ENCODE results near the gene ACSF2. TPM values are rescaled to one million over a fixed set of nuclear protein-coding genes. Genes with fewer than 3 reads are reported as not detected.
"Not testable (repeated sequence)": the region's sequence is repeated elsewhere in the genome, so short reads cannot be mapped to it uniquely, and the experiment has no call there.

The ACSF2 gene
- polyA plus RNA-seq, 2 donors, result 13.5 to 22.6 TPM

DNA sequence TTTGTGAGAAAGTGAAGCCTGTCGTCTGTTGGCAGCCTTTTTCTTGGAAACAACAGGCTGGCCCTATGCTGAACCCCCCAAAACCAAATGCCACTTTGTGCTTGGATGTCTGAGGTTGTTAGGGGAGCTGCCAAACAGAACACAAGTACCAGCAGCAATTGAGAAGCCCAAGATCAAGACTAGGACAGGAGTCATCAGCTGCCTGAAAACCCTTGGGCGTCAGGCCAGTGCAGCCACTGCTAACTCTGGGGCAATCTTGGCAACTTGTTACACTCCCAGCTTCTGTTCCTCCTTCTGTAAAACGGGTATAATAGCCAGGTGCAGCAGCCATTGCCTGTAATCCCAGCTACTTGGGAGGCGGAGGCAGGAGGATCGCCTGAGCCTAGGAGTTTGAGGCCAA is 19.4 kb upstream of the ACSF2 start:
- H3K27ac ChIP-seq (ENCODE audit: low read depth in 2 of 2, low read length in 1 of 2), result no peak overlapping the region
- H3K4me1 ChIP-seq (ENCODE audit: control insufficient read depth in 2 of 2, insufficient read depth in 2 of 2, low read length in 1 of 2), result no peaks in the 10 kb centered on the region
- H3K36me3 ChIP-seq (ENCODE audit: control insufficient read depth in 2 of 2, insufficient read depth in 2 of 2, low read length in 1 of 2), result no peaks in the 10 kb centered on the region
- H3K9me3 ChIP-seq (ENCODE audit: control insufficient read depth in 2 of 2, insufficient read depth in 1 of 2, low read depth in 1 of 2, low read length in 1 of 2), result no peaks in the 10 kb centered on the region
- H3K27me3 ChIP-seq (ENCODE audit: control insufficient read depth in 1 of 2, insufficient read depth in 2 of 2, low read length in 2 of 2), result no peaks in the 10 kb centered on the region
- no peak overlapping the region for H3K4me3 ChIP-seq (ENCODE audit: low read depth in 1 of 2, low read length in 2 of 2)
- WGBS, 2 donors, result 76 to 79% methylated on average over 5 of the region's 5 CpGs

DNA sequence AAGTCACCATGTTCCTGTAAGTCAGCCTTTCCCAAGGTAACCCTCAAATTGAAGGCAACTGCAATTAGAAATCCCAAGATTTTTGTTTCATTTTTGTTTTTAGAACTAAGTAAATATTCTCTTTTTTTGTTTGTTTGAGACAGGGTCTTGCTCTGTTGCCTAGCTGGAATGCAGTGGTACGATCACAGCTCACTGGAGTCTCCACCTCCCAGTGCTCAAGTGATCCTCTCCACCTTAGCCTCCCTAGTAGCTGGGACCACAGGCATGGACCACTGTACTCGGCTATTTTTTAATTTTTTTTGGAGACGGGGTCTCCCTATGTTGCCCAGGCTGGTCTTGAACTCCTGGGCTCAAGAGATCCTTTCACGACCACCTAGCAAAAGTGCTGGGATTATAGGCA is 18.1 kb upstream of the ACSF2 start:
- H3K36me3 ChIP-seq (ENCODE audit: control insufficient read depth in 2 of 2, insufficient read depth in 2 of 2, low read length in 1 of 2), result no peaks in the 10 kb centered on the region
- WGBS, 2 donors, result 67 to 82% methylated on average over 4 of the region's 4 CpGs
- no peaks in the 10 kb centered on the region for H3K9me3 ChIP-seq (ENCODE audit: control insufficient read depth in 2 of 2, insufficient read depth in 1 of 2, low read depth in 1 of 2, low read length in 1 of 2)
- H3K4me1 ChIP-seq (ENCODE audit: control insufficient read depth in 2 of 2, insufficient read depth in 2 of 2, low read length in 1 of 2), result no peaks in the 10 kb centered on the region
- H3K27me3 ChIP-seq (ENCODE audit: control insufficient read depth in 1 of 2, insufficient read depth in 2 of 2, low read length in 2 of 2), result no peaks in the 10 kb centered on the region
- H3K4me3 ChIP-seq (ENCODE audit: low read depth in 1 of 2, low read length in 2 of 2), result no peak overlapping the region
- no peak overlapping the region for H3K27ac ChIP-seq (ENCODE audit: low read depth in 2 of 2, low read length in 1 of 2)

DNA sequence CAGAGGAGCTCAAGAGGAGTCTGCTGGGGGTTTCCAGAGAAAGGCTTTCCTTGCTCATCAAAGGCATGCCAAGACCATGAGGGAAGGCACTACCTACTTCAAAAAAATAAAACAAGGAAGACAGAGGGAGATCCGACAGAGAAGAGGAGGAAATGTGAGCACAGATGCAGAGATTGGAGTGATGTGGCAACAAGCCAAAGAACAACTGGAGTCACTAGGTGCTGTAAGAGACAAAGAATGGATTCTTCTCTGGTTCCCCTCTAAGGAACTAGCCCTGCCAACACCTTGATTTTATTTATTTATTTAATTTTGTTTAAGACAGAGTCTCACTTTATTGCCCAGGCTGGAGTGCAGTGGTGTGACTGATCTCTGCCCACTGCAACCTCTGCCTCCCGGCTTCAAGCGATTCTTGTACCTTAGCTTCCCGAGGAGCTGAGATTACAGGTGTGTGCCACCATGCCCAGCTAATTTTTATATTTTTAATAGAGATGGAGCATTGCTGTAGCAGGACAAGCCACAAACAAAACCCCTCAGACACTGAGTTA is 13.8 kb upstream of the ACSF2 start:
- no peaks in the 10 kb centered on the region for H3K36me3 ChIP-seq (ENCODE audit: control insufficient read depth in 2 of 2, insufficient read depth in 2 of 2, low read length in 1 of 2)
- no peak overlapping the region for H3K4me3 ChIP-seq (ENCODE audit: low read depth in 1 of 2, low read length in 2 of 2)
- no peaks in the 10 kb centered on the region for H3K9me3 ChIP-seq (ENCODE audit: control insufficient read depth in 2 of 2, insufficient read depth in 1 of 2, low read depth in 1 of 2, low read length in 1 of 2)
- H3K27ac ChIP-seq (ENCODE audit: low read depth in 2 of 2, low read length in 1 of 2), result no peak overlapping the region
- H3K4me1 ChIP-seq (ENCODE audit: control insufficient read depth in 2 of 2, insufficient read depth in 2 of 2, low read length in 1 of 2), result no peaks in the 10 kb centered on the region
- 81 to 93% methylated on average over 4 of the region's 4 CpGs for WGBS, 2 donors
- no peaks in the 10 kb centered on the region for H3K27me3 ChIP-seq (ENCODE audit: control insufficient read depth in 1 of 2, insufficient read depth in 2 of 2, low read length in 2 of 2)

DNA sequence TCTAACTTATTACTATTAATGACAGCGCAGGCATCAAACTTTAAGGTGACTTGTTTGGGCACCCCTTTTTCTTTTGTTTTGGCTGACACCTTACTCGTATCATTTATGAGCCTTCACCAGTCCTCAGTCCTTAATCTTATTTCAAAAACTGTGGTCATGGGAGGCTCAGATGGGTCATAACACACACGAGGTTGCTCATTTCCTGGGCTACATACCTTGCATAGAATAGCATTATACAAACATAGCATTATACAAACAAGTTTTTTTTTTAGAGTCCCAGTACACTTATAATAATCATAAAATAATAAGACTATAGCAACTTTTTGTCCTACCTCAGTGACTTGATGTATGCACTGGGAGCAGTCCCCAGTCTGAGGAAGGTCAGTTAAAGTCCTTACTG is 11.2 kb upstream of the ACSF2 start:
- Histone ChIP-seq H3K36me3 (ENCODE audit: control insufficient read depth in 2 of 2, insufficient read depth in 2 of 2, low read length in 1 of 2) (no peaks in the 10 kb centered on the region), H3K27me3 (ENCODE audit: control insufficient read depth in 1 of 2, insufficient read depth in 2 of 2, low read length in 2 of 2) (no peaks in the 10 kb centered on the region), H3K9me3 (ENCODE audit: control insufficient read depth in 2 of 2, insufficient read depth in 1 of 2, low read depth in 1 of 2, low read length in 1 of 2) (no peaks in the 10 kb centered on the region), H3K4me1 (ENCODE audit: control insufficient read depth in 2 of 2, insufficient read depth in 2 of 2, low read length in 1 of 2) (no peaks in the 10 kb centered on the region), H3K4me3 (ENCODE audit: low read depth in 1 of 2, low read length in 2 of 2) (no peak overlapping the region), H3K27ac (ENCODE audit: low read depth in 2 of 2, low read length in 1 of 2) (no peak overlapping the region)
- 75 to 82% methylated on average over 3 of the region's 3 CpGs for WGBS, 2 donors

DNA sequence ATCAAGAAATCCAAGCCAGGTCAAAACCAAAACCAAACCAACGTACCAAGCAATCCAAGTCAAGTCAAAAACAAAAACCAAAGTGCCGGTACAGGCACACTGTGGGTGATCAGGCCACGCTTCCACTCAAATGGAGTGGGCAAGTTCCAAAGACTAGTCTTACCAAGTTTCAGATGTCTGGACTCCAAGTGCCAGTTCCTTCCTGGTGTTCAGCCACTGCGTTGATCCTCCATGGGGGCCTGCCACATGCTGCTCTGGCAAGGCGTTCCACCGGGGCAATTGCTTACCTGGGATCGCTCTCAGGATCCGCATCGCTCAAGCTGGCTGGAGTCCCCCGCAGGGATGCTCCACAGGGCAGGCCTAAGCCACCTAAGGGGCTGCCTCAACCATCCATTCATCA is 6.4 kb upstream of the ACSF2 start:
- WGBS, 2 donors, result 97% methylated on average over 10 of the region's 10 CpGs
- not testable (repeated sequence) for H3K9me3 ChIP-seq (ENCODE audit: control insufficient read depth in 2 of 2, insufficient read depth in 1 of 2, low read depth in 1 of 2, low read length in 1 of 2); H3K27me3 ChIP-seq (ENCODE audit: control insufficient read depth in 1 of 2, insufficient read depth in 2 of 2, low read length in 2 of 2); H3K27ac ChIP-seq (ENCODE audit: low read depth in 2 of 2, low read length in 1 of 2); H3K4me1 ChIP-seq (ENCODE audit: control insufficient read depth in 2 of 2, insufficient read depth in 2 of 2, low read length in 1 of 2); H3K4me3 ChIP-seq (ENCODE audit: low read depth in 1 of 2, low read length in 2 of 2); H3K36me3 ChIP-seq (ENCODE audit: control insufficient read depth in 2 of 2, insufficient read depth in 2 of 2, low read length in 1 of 2)

DNA sequence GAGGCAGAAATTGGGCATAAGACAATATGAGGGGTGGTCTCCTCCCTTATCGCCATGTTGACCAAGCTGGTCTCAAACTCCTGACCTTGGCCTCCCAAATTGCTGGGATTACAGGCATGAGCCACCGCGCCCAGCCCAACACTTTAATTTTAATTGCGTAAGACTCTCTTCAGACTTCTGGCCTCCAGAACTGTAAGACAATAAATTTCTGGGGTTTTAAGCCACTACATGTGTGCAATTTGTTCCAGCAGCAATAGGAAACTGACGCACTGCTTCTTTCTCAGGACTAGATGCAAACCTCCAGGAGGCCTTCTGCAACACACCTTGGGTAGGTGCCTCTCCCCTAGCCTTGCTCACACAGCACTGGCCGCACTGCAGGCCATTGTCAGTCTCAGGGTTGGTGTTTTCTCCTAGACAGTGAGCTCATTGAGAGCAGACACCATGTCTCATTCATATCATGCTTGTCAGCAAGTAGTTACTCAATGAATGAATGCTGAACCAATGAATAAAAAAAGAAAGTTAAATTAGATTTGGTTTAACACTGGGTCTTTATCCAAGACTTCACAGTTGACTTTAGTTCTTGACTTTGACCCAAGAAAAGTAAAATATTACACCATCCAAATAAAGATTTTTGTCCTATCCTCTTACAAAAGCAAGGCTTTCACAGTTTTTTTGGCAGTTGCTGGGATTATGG is 5.5 kb upstream of the ACSF2 start:
- no peaks in the 10 kb centered on the region for H3K27me3 ChIP-seq (ENCODE audit: control insufficient read depth in 1 of 2, insufficient read depth in 2 of 2, low read length in 2 of 2)
- H3K27ac ChIP-seq (ENCODE audit: low read depth in 2 of 2, low read length in 1 of 2), result no peak overlapping the region
- peaks cover 0 to 4% of the 10 kb centered on the region in 2 donors for H3K4me1 ChIP-seq (ENCODE audit: control insufficient read depth in 2 of 2, insufficient read depth in 2 of 2, low read length in 1 of 2)
- WGBS, 2 donors, result 93 to 94% methylated on average over 6 of the region's 6 CpGs
- no peak overlapping the region for H3K4me3 ChIP-seq (ENCODE audit: low read depth in 1 of 2, low read length in 2 of 2)
- H3K9me3 ChIP-seq (ENCODE audit: control insufficient read depth in 2 of 2, insufficient read depth in 1 of 2, low read depth in 1 of 2, low read length in 1 of 2), result no peaks in the 10 kb centered on the region
- H3K36me3 ChIP-seq (ENCODE audit: control insufficient read depth in 2 of 2, insufficient read depth in 2 of 2, low read length in 1 of 2), result no peaks in the 10 kb centered on the region

DNA sequence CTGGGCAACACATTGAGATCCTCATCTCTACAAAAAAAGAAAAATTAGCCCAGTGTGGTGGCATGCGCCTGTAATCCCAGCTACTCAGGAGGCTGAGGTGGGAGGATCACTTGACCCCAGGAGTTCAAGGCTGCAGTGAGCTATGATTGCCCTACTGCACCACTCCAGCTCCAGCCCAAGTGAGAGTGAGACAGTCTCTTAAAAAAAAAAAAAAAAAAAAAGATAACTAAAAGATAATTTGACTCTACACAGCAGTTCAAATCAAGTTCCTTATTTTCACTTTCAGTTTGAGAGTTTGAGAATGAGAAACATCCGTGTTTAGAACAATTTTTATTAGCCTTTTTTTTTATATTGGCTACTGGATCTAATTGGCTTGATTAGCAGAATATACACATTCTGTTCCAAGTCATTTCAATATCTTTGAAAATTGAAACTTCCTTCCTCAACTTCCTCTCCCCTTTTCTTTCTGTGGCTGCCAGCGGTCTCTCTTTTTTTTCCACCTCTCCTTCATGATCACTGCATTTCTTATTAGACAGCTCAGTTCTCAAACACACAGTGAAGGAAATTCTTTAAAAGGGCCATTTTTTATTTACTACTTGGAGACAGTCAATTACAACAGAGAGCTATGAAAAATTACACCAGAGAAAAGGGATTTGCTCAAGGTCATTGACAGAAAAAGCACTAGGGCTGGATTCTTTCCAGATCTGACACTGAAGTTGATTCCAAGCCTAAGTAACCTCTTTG is 4.5 kb upstream of the ACSF2 start:
- 33 to 36% methylated on average over 3 of the region's 3 CpGs for WGBS, 2 donors
- peaks cover 0 to 6% of the 10 kb centered on the region in 2 donors for H3K4me1 ChIP-seq (ENCODE audit: control insufficient read depth in 2 of 2, insufficient read depth in 2 of 2, low read length in 1 of 2)

DNA sequence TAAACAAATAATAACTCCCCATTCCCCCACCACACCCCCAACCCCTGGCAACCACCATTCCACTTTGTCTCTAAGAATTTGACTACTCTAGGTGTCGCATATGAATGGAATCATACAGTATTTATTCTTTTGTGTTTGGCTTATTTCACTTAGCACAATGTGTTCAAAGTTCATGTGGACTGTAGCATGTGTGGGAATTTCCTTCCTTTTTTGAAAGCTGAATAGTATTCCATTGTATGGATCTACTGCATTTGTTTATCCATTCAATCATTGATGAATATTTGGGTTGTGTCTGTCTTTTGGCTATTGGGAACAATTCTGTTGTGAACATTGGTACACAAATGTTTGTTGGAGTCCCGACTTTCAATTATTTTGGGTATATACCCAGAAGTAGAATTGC is 3.3 kb upstream of the ACSF2 start:
- Histone ChIP-seq H3K27me3 (ENCODE audit: control insufficient read depth in 1 of 2, insufficient read depth in 2 of 2, low read length in 2 of 2) (no peaks in the 10 kb centered on the region), H3K36me3 (ENCODE audit: control insufficient read depth in 2 of 2, insufficient read depth in 2 of 2, low read length in 1 of 2) (no peaks in the 10 kb centered on the region), H3K27ac (ENCODE audit: low read depth in 2 of 2, low read length in 1 of 2) (no peak overlapping the region), H3K4me3 (ENCODE audit: low read depth in 1 of 2, low read length in 2 of 2) (no peak overlapping the region), H3K9me3 (ENCODE audit: control insufficient read depth in 2 of 2, insufficient read depth in 1 of 2, low read depth in 1 of 2, low read length in 1 of 2) (no peaks in the 10 kb centered on the region), H3K4me1 (ENCODE audit: control insufficient read depth in 2 of 2, insufficient read depth in 2 of 2, low read length in 1 of 2) (peaks cover 0 to 7% of the 10 kb centered on the region in 2 donors)
- WGBS, 2 donors, result 88 to 95% methylated on average over 2 of the region's 2 CpGs

More for the DNA sequence above, 4.5 kb upstream of the ACSF2 start:
- H3K27me3 ChIP-seq (ENCODE audit: control insufficient read depth in 1 of 2, insufficient read depth in 2 of 2, low read length in 2 of 2), result no peaks in the 10 kb centered on the region
- H3K9me3 ChIP-seq (ENCODE audit: control insufficient read depth in 2 of 2, insufficient read depth in 1 of 2, low read depth in 1 of 2, low read length in 1 of 2), result no peaks in the 10 kb centered on the region
- H3K36me3 ChIP-seq (ENCODE audit: control insufficient read depth in 2 of 2, insufficient read depth in 2 of 2, low read length in 1 of 2), result no peaks in the 10 kb centered on the region
- H3K4me3 ChIP-seq (ENCODE audit: low read depth in 1 of 2, low read length in 2 of 2), result no peak overlapping the region
- H3K27ac ChIP-seq (ENCODE audit: low read depth in 2 of 2, low read length in 1 of 2), result peak overlapping the region in 1 of 2 donors; percentile 21

DNA sequence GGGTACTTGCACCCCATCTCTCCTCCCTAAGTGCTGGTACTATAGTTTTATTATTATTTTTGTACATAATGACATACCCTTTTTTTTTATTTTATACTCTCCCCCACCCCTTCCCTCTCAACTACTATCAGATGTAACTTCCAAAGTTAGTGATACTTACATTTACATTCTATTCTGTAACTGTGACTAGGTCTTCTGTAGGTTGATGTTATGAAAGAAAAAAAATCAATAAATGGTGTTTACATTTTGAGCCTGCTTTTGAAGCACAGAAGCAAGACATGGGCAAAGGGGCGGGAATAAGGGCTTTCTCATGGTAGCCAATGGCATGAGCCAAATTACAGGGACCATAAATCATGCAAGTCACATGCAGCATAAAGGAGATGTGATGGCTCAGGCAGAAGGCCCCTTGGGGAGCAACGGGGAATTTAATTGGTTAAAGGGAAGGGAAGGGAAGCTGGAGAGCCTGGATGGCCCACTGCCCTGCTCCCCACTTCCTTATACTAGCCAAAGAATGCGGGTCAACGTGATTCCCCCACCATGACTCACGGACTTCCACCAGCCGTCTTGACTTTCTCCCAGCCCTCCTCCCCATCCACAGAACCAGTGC is 2.4 kb upstream of the ACSF2 start:
- 38 to 49% methylated on average over 6 of the region's 6 CpGs for WGBS, 2 donors
- Histone ChIP-seq H3K27ac (ENCODE audit: low read depth in 2 of 2, low read length in 1 of 2) (no peak overlapping the region), H3K36me3 (ENCODE audit: control insufficient read depth in 2 of 2, insufficient read depth in 2 of 2, low read length in 1 of 2) (no peaks in the 10 kb centered on the region), H3K9me3 (ENCODE audit: control insufficient read depth in 2 of 2, insufficient read depth in 1 of 2, low read depth in 1 of 2, low read length in 1 of 2) (no peaks in the 10 kb centered on the region), H3K4me1 (ENCODE audit: control insufficient read depth in 2 of 2, insufficient read depth in 2 of 2, low read length in 1 of 2) (peaks cover 0 to 10% of the 10 kb centered on the region in 2 donors), H3K4me3 (ENCODE audit: low read depth in 1 of 2, low read length in 2 of 2) (no peak overlapping the region), H3K27me3 (ENCODE audit: control insufficient read depth in 1 of 2, insufficient read depth in 2 of 2, low read length in 2 of 2) (no peaks in the 10 kb centered on the region)
